Measurements from ENCODE around the gene CLDN18.

CLDN18 gene

GRCh38 chr3:138060792-138061191 is 50.8 kb downstream of the CLDN18 start:
- H3K4me3 ChIP-seq (ENCODE audit: low read depth, low read length), result no peak overlapping the region
- no peak for TF ChIP-seq CTCF (IDR thresholded peaks at IDR 0.05; ENCODE audit: borderline replicate concordance, insufficient read depth, low read depth, low read length)

GRCh38 chr3:138062037-138062436 is 52.1 kb downstream of the CLDN18 start:
- no peak for TF ChIP-seq CTCF (IDR thresholded peaks at IDR 0.05; ENCODE audit: borderline replicate concordance, insufficient read depth, low read depth, low read length)

GRCh38 chr3:138062626-138063025 is 52.7 kb downstream of the CLDN18 start:
- TF ChIP-seq CTCF (IDR thresholded peaks at IDR 0.05; ENCODE audit: borderline replicate concordance, insufficient read depth, low read depth, low read length), result no peak
- H3K4me3 ChIP-seq (ENCODE audit: low read depth, low read length), result no peak overlapping the region

More at GRCh38 chr3:138062037-138062436, 52.1 kb downstream of the CLDN18 start:
- H3K4me3 ChIP-seq (ENCODE audit: low read depth, low read length), result no peak overlapping the region

GRCh38 chr3:138063416-138063815 is 53.5 kb downstream of the CLDN18 start:
- no peak overlapping the region for H3K4me3 ChIP-seq (ENCODE audit: low read depth, low read length)
- TF ChIP-seq CTCF (IDR thresholded peaks at IDR 0.05; ENCODE audit: borderline replicate concordance, insufficient read depth, low read depth, low read length), result no peak

- no peak overlapping the region for H3K4me3 ChIP-seq (ENCODE audit: low read depth, low read length)
- TF ChIP-seq CTCF (IDR thresholded peaks at IDR 0.05; ENCODE audit: borderline replicate concordance, insufficient read depth, low read depth, low read length), result no peak
Measured at GRCh38 chr3:138065949-138066348, 56.0 kb downstream of the CLDN18 start.

GRCh38 chr3:138066383-138066782 is 56.4 kb downstream of the CLDN18 start:
- no peak overlapping the region for H3K4me3 ChIP-seq (ENCODE audit: low read depth, low read length)
- TF ChIP-seq CTCF (IDR thresholded peaks at IDR 0.05; ENCODE audit: borderline replicate concordance, insufficient read depth, low read depth, low read length), result no peak

- TF ChIP-seq CTCF (IDR thresholded peaks at IDR 0.05; ENCODE audit: borderline replicate concordance, insufficient read depth, low read depth, low read length), result no peak
- no peak overlapping the region for H3K4me3 ChIP-seq (ENCODE audit: low read depth, low read length)
Measured at GRCh38 chr3:138066972-138067371, 57.0 kb downstream of the CLDN18 start.

Data from GM12875 (cell line).